Trophoblast cell (in vitro differentiated cells and primary cell): ENCODE measurements around the gene YIF1B.
"Not testable (repeated sequence)": the region's sequence is repeated elsewhere in the genome, so short reads cannot be mapped to it uniquely, and the experiment has no call there.

Experiments used
- DNase-seq, 2 donors: peaks; one replicate each; pipeline ENCODE4 v3.0.0-alpha.2; 2016
- H2AFZ ChIP-seq: 2 replicates; pipeline ENCODE4 v1.6.1; 2013; ENCODE audit warnings: low read length, moderate library complexity, mild to moderate bottlenecking; ENCODE audit not compliant: insufficient read depth, poor library complexity
- H2AK5ac ChIP-seq: 2 replicates; pipeline ENCODE4 v1.6.1; 2013; ENCODE audit warnings: mild to moderate bottlenecking, low read length
- H2BK120ac ChIP-seq: 2 replicates; pipeline ENCODE4 v1.6.1; 2013; ENCODE audit warnings: low read length, mild to moderate bottlenecking, moderate library complexity; ENCODE audit not compliant: insufficient read depth, poor library complexity
- H2BK12ac ChIP-seq: 2 replicates; pipeline ENCODE4 v1.6.1; 2013; ENCODE audit warnings: mild to moderate bottlenecking, low read length, moderate library complexity
- H2BK5ac ChIP-seq: 2 replicates; pipeline ENCODE4 v1.6.1; 2013; ENCODE audit warnings: low read length, low read depth, moderate library complexity, mild to moderate bottlenecking; ENCODE audit not compliant: poor library complexity
- H3K14ac ChIP-seq: 2 replicates; pipeline ENCODE4 v1.6.1; 2013; ENCODE audit warnings: mild to moderate bottlenecking, low read length
- H3K18ac ChIP-seq: 2 replicates; pipeline ENCODE4 v1.6.1; 2013; ENCODE audit warnings: mild to moderate bottlenecking, low read length
- H3K23ac ChIP-seq: 2 replicates; pipeline ENCODE4 v1.6.1; 2013; ENCODE audit warnings: low read length
- H3K27ac ChIP-seq: 2 replicates; pipeline ENCODE4 v1.5.1; 2013; ENCODE audit warnings: low read depth, mild to moderate bottlenecking, inconsistent platforms, low read length, moderate library complexity
- H3K27me3 ChIP-seq: 2 replicates; pipeline ENCODE4 v1.6.1; 2013; ENCODE audit warnings: inconsistent platforms, mild to moderate bottlenecking, low read length, moderate library complexity; ENCODE audit not compliant: insufficient read depth
- H3K36me3 ChIP-seq, 2 experiments: 1 replicate in 1 of 2; 2 replicates in 1 of 2; pipeline ENCODE4 v1.6.1; 2013; ENCODE audit warnings: low read length in 2 of 2, mild to moderate bottlenecking in 2 of 2, moderate library complexity in 1 of 2; ENCODE audit not compliant: insufficient read depth in 2 of 2, control insufficient read depth in 1 of 2
- H3K4ac ChIP-seq: 2 replicates; pipeline ENCODE4 v1.6.1; 2013; ENCODE audit warnings: low read depth, mild to moderate bottlenecking, low read length, moderate library complexity
- H3K4me1 ChIP-seq, 2 experiments: 1 replicate in 1 of 2; 2 replicates in 1 of 2; pipeline ENCODE4 v1.6.1; 2013; ENCODE audit warnings: low read length in 2 of 2, mild to moderate bottlenecking in 2 of 2, moderate library complexity in 1 of 2; ENCODE audit not compliant: insufficient read depth in 2 of 2, control insufficient read depth in 1 of 2
- H3K4me2 ChIP-seq: 2 replicates; pipeline ENCODE4 v1.6.1; 2013; ENCODE audit warnings: inconsistent platforms, mild to moderate bottlenecking, low read length, moderate library complexity
- H3K4me3 ChIP-seq: 2 replicates; pipeline ENCODE4 v1.5.1; 2013; ENCODE audit warnings: mild to moderate bottlenecking, low read depth, low read length, inconsistent platforms
- H3K79me1 ChIP-seq: one replicate; pipeline ENCODE4 v1.6.1; 2013; ENCODE audit warnings: low read length
- H3K79me2 ChIP-seq: 2 replicates; pipeline ENCODE4 v1.6.1; 2013; ENCODE audit warnings: low read length, mild to moderate bottlenecking; ENCODE audit not compliant: control insufficient read depth, insufficient read depth, poor library complexity
- H3K9ac ChIP-seq: 2 replicates; pipeline ENCODE4 v1.6.1; 2013; ENCODE audit warnings: mild to moderate bottlenecking, low read length
- H3K9me3 ChIP-seq: 2 replicates; pipeline ENCODE4 v1.6.1; 2013; ENCODE audit warnings: low read depth, mild to moderate bottlenecking, control low read depth, inconsistent platforms, low read length; ENCODE audit not compliant: insufficient read depth
- H4K12ac ChIP-seq: 2 replicates; pipeline ENCODE4 v1.6.1; 2013; ENCODE audit warnings: low read depth, mild to moderate bottlenecking, low read length, moderate library complexity
- H4K8ac ChIP-seq: 2 replicates; pipeline ENCODE4 v1.6.1; 2013; ENCODE audit warnings: low read depth, mild to moderate bottlenecking, low read length, moderate library complexity
- H4K91ac ChIP-seq: one replicate; pipeline ENCODE4 v1.6.1; 2013; ENCODE audit warnings: low read depth, mild to moderate bottlenecking, low read length, moderate library complexity
- WGBS: extraction: QIAGEN DNeasy Blood & Tissue Kit; methylation state at CpG from one replicate; pipeline ENCODE4 v1.1.7; 2013; ENCODE audit warnings: missing lambda C conversion rate; ENCODE audit not compliant: insufficient read length, insufficient coverage; ENCODE audit errors: extremely low coverage; 5-methylcytosine and 5-hydroxymethylcytosine counted together

Gene YIF1B

GRCh38 chr19:38346837-38347236 lies 31.1 kb upstream of the YIF1B start:
- Histone ChIP-seq H3K14ac (no peak overlapping the region), H3K9ac (no peak overlapping the region), H3K4me3 (no peak overlapping the region), H2BK5ac (no peak overlapping the region), H3K23ac (no peak overlapping the region), H3K36me3 (no peaks in the 10 kb centered on the region), H2AFZ (no peak overlapping the region), H2BK12ac (no peak overlapping the region), H4K12ac (no peak overlapping the region), H2AK5ac (no peak overlapping the region), H3K9me3 (no peaks in the 10 kb centered on the region), H3K27me3 (no peaks in the 10 kb centered on the region), H4K8ac (no peak overlapping the region), H3K27ac (no peak overlapping the region), H3K79me2 (no peaks in the 10 kb centered on the region), H3K79me1 (no peaks in the 10 kb centered on the region), H3K4me1 (no peaks in the 10 kb centered on the region), H2BK120ac (no peak overlapping the region), H4K91ac (no peak overlapping the region), H3K4ac (no peak overlapping the region), H3K18ac (no peak overlapping the region), H3K4me2 (no peak overlapping the region)
- DNase-seq: no peak
- WGBS: no CpG with 5 or more reads among the region's 4 CpGs

DNA sequence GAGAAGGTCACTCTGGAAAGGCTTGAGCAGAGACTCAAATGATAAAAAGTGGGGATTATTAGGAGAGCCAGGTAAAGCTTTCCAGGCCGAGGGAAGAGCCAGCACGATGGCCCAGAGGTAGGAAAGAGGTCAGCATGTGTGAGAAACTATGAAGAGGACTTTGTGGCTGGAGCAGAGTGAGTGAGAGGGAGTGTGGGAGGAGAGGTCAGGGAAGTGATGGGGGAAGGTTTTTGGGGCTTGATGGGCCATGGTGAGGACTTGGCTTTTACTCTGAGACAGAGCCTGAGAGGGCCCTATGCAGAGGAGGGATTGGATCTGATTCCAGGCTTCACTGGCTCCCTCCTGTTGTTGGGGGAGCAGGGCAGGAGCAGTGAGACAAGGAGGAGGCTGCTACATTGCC lies 25.2 kb upstream of the YIF1B start:
- Histone ChIP-seq H3K27ac (no peak overlapping the region), H3K79me2 (peaks cover 1% of the 10 kb centered on the region), H3K4ac (peak overlapping the region; percentile 19), H2BK120ac (no peak overlapping the region), H2BK12ac (peak overlapping the region; percentile 51), H2BK5ac (no peak overlapping the region), H3K9ac (no peak overlapping the region), H3K18ac (no peak overlapping the region), H2AK5ac (peak overlapping the region; percentile 81), H3K27me3 (no peaks in the 10 kb centered on the region), H3K23ac (no peak overlapping the region), H3K4me3 (no peak overlapping the region), H3K14ac (peak overlapping the region; percentile 13), H3K79me1 (peaks cover 14% of the 10 kb centered on the region), H4K12ac (no peak overlapping the region), H2AFZ (no peak overlapping the region), H3K36me3 (peaks cover 0 to 3% of the 10 kb centered on the region in 2 experiments), H3K4me1 (peaks cover 3 to 11% of the 10 kb centered on the region in 2 experiments), H3K9me3 (peaks cover 10% of the 10 kb centered on the region), H3K4me2 (no peak overlapping the region), H4K91ac (no peak overlapping the region), H4K8ac (no peak overlapping the region)
- no peak for DNase-seq
- no CpG with 5 or more reads among the region's 2 CpGs for WGBS

- H3K27me3 ChIP-seq, H3K79me2 ChIP-seq, H2BK12ac ChIP-seq, H3K4ac ChIP-seq, H3K14ac ChIP-seq, H4K91ac ChIP-seq, H3K36me3 ChIP-seq, H4K8ac ChIP-seq, H4K12ac ChIP-seq, H3K23ac ChIP-seq, H2BK120ac ChIP-seq, H2BK5ac ChIP-seq, H3K4me2 ChIP-seq, H3K18ac ChIP-seq, H2AK5ac ChIP-seq, H3K4me3 ChIP-seq, H3K9me3 ChIP-seq, H2AFZ ChIP-seq, H3K9ac ChIP-seq: not testable (repeated sequence)
- peak; percentile 88 to 93 for DNase-seq
- WGBS: no CpG with 5 or more reads among the region's 4 CpGs
- H3K79me1 ChIP-seq: peaks cover 15% of the 10 kb centered on the region
- peak overlapping the region; percentile 84 for H3K27ac ChIP-seq
- H3K4me1 ChIP-seq: peaks cover 3 to 11% of the 10 kb centered on the region in 2 experiments
Measured at GRCh38 chr19:38339011-38339410, 23.3 kb upstream of the YIF1B start.

DNA sequence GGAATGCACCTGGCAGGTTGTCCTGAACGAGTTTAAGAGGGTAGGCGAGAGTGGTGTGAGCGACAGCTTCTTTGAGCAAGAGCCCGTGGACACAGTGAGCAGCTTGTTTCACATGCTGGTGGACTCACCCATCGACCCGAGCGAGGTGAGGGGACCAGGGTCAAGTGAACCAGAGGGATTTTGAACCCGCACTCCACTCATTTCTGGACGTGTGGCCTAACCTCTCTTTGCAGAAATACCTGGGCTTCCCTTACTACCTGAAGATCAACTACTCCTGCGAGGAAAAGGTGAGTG lies 21.6 kb upstream of the YIF1B start:
- Histone ChIP-seq H4K91ac (peak overlapping the region; percentile 29), H2BK5ac (peak overlapping the region; percentile 33), H3K27ac (no peak overlapping the region), H2BK120ac (no peak overlapping the region), H3K27me3 (no peaks in the 10 kb centered on the region), H3K4me3 (peak overlapping the region; percentile 63), H3K23ac (no peak overlapping the region), H3K36me3 (peaks cover 0 to 3% of the 10 kb centered on the region in 2 experiments), H3K4ac (no peak overlapping the region), H4K12ac (no peak overlapping the region), H3K4me2 (peak overlapping the region; percentile 70), H3K9ac (no peak overlapping the region), H3K18ac (no peak overlapping the region), H4K8ac (peak overlapping the region; percentile 15), H2AFZ (no peak overlapping the region), H2BK12ac (peak overlapping the region; percentile 2), H3K4me1 (peaks cover 3 to 11% of the 10 kb centered on the region in 2 experiments), H3K14ac (no peak overlapping the region), H2AK5ac (peak overlapping the region; percentile 31), H3K79me2 (peaks cover 2% of the 10 kb centered on the region), H3K79me1 (peaks cover 15% of the 10 kb centered on the region), H3K9me3 (peaks cover 10% of the 10 kb centered on the region)
- no CpG with 5 or more reads among the region's 10 CpGs for WGBS
- DNase-seq: no peak
